Medulla oblongata (tissue), 1 donor: ENCODE measurements around the gene CIRBP.
A peak's percentile ranks its signal among the peaks of the same experiment; 100 is the strongest.
"Not testable (repeated sequence)": the region's sequence is repeated elsewhere in the genome, so short reads cannot be mapped to it uniquely, and the experiment has no call there.

Experiments used
- DNase-seq: peaks from one replicate; pipeline ENCODE4 v3.0.0-alpha.2; 2015; ENCODE audit errors: extremely low spot score

Gene CIRBP

GRCh38 chr19:1290703-1291651 is 21.8 kb downstream of the CIRBP start:
- DNase-seq = no peak

GRCh38 chr19:1291761-1292418 is 22.8 kb downstream of the CIRBP start:
- no peak for DNase-seq

GRCh38 chr19:1292419-1293151 is 23.5 kb downstream of the CIRBP start:
- DNase-seq = no peak

- DNase-seq = no peak
Observed at GRCh38 chr19:1293782-1294604, 24.9 kb downstream of the CIRBP start.

- DNase-seq = no peak
Observed at GRCh38 chr19:1294688-1295087, 25.6 kb downstream of the CIRBP start.

GRCh38 chr19:1295169-1296012 is 26.3 kb downstream of the CIRBP start:
- DNase-seq = no peak

GRCh38 chr19:1296078-1296477 is 26.9 kb downstream of the CIRBP start:
- DNase-seq = no peak

- no peak for DNase-seq
Observed at GRCh38 chr19:1296575-1297271, 27.6 kb downstream of the CIRBP start.

GRCh38 chr19:1298235-1298634 is 29.1 kb downstream of the CIRBP start:
- no peak for DNase-seq

GRCh38 chr19:1299801-1300200 is 30.7 kb downstream of the CIRBP start:
- DNase-seq = no peak

- no peak for DNase-seq
Observed at GRCh38 chr19:1300744-1301490, 31.8 kb downstream of the CIRBP start.

GRCh38 chr19:1302533-1303239 is 33.6 kb downstream of the CIRBP start:
- peak; percentile 78 for DNase-seq

- no peak for DNase-seq
Observed at GRCh38 chr19:1304197-1304924, 35.2 kb downstream of the CIRBP start.

GRCh38 chr19:1305354-1305753 is 36.2 kb downstream of the CIRBP start:
- DNase-seq = not testable (repeated sequence)

- DNase-seq = no peak
Observed at GRCh38 chr19:1307320-1307719, 38.2 kb downstream of the CIRBP start.

GRCh38 chr19:1307755-1308303 is 38.7 kb downstream of the CIRBP start:
- DNase-seq = no peak

- DNase-seq = no peak
Observed at GRCh38 chr19:1308718-1309117, 39.6 kb downstream of the CIRBP start.
